Midbrain (tissue), 1 donor: Measurements from ENCODE around the gene VAV1.
"Not testable (repeated sequence)": the region's sequence is repeated elsewhere in the genome, so short reads cannot be mapped to it uniquely, and the experiment has no call there.

Experiments
- DNase-seq: peaks from one replicate; lab custom pipeline; 2025; lab: John Stamatoyannopoulos, UW

The VAV1 gene

GRCh38 chr19:6818246-6818645, 45.7 kb downstream of the VAV1 start:
- no peak for DNase-seq

DNA sequence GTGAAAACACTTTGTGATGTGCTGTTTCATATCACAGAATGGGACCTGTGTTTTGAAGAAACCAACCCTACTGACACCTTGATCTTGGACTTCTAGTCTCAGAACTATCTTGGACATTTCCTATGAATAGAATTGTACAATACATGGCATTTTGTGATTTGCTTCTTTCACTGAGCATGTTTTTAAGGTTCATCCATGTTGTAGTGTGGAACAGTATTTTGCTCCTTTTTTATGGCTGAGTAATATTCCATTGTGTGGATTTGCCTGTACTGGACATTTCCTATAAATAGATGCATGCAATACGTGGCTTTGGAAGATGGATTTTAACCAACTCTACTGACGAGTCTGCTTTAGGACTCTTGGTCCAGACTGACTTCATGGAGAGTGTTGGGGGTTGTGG, 46.8 kb downstream of the VAV1 start:
- DNase-seq, result no peak

DNA sequence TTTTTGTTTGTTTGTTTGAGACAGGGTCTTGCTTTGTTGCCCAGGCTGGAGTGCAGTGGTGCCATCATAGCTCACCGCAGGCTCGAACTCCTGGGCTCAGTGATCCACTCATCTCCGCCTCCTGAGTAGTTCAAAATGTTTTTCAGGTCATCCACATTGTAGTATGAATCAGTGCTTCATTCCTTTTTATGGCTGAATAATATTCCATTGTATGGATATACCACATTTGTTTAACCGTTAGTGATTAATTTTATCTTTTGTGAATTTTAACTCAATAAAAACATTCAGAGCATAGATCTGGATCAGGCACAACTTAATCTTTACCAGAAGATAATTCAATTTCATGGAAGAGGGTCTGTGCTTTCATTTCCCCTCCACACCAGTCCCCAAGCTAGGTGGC, 47.7 kb downstream of the VAV1 start:
- DNase-seq, result no peak

- DNase-seq, result no peak
Measured at GRCh38 chr19:6821639-6822310, 49.3 kb downstream of the VAV1 start.

DNA sequence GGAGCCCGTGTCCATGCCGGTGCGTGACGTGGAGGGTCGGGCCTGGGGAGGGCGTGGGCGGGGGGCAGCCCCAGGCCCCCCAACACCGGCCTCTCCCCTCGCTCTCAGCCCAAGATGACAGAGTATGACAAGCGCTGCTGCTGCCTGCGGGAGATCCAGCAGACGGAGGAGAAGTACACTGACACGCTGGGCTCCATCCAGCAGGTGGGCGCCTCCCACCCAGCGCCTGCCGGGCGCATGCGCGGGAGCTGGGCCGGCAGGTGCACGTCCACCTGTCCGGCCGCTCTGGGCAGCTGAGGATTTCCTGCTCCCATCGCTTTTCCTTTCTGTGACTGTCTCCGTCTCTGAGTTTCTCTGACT, 49.8 kb downstream of the VAV1 start:
- no peak for DNase-seq

- DNase-seq, result no peak
Measured at GRCh38 chr19:6825076-6825774, 52.7 kb downstream of the VAV1 start.

GRCh38 chr19:6826281-6826920, 53.9 kb downstream of the VAV1 start:
- DNase-seq, result no peak

DNA sequence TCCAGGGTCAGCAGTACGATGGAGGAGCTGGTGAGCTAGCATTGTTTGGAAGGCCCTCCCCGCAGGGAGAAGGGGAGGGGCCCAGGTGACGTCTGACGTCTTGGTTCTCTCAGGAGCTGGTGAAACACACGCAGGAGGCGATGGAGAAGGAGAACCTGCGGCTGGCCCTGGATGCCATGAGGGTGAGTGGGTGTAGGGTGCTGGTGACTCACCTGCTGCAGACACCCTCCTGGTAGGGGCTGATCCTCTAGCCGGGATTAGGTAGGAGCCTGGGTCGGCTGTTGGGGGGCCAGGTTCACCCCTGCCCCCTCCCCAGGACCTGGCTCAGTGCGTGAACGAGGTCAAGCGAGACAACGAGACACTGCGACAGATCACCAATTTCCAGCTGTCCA, 55.8 kb downstream of the VAV1 start:
- DNase-seq, result no peak

- no peak for DNase-seq
Measured at GRCh38 chr19:6828698-6829633, 56.5 kb downstream of the VAV1 start.

- not testable (repeated sequence) for DNase-seq
Measured at GRCh38 chr19:6829829-6830228, 57.3 kb downstream of the VAV1 start.

DNA sequence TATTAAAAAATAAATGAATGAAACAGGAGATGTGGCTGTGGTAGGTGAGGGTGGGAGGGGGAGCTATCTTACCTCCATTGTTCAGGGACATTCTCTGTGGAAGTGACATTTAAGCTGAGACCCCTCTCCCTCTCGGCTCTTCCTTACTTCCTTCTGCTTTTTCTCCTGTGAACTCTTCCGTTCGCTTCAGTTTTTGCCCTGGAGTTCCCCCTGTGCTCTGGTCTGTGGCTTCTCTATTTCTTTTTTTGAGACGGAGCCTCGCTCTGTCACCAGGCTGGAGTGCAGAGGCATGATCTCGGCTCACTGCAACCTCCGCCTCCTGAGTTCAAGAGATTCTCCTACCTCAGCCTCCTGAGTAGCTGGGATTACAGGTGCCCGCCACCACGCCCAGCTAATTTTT, 58.6 kb downstream of the VAV1 start:
- peak; percentile 25 for DNase-seq

- DNase-seq, result no peak
Measured at GRCh38 chr19:6832412-6832811, 59.9 kb downstream of the VAV1 start.

- no peak for DNase-seq
Measured at GRCh38 chr19:6833166-6833790, 60.8 kb downstream of the VAV1 start.

GRCh38 chr19:6834433-6834832, 61.9 kb downstream of the VAV1 start:
- no peak for DNase-seq

DNA sequence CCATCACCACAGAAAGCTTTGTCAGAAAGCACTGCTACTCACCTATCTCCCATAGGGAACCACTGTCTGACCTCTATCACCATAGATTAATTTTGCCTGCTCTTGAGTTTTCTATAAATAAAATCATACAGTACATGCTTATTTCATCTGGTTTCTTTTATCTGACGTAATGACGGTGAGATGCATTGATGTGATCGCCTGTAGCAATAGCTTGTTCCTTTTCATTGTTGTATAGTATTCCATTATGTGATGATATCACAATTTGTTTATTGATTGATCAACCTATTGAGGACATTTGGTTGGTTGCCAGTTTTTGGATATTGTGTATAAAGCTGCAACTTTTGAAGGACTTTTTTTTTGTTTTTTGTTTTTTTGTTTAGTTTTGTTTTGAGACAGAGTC, 63.0 kb downstream of the VAV1 start:
- DNase-seq, result no peak

- no peak for DNase-seq
Measured at GRCh38 chr19:6837525-6837924, 65.0 kb downstream of the VAV1 start.

- no peak for DNase-seq
Measured at GRCh38 chr19:6838062-6838655, 65.7 kb downstream of the VAV1 start.

- no peak for DNase-seq
Measured at GRCh38 chr19:6842871-6843607, 70.5 kb downstream of the VAV1 start.

DNA sequence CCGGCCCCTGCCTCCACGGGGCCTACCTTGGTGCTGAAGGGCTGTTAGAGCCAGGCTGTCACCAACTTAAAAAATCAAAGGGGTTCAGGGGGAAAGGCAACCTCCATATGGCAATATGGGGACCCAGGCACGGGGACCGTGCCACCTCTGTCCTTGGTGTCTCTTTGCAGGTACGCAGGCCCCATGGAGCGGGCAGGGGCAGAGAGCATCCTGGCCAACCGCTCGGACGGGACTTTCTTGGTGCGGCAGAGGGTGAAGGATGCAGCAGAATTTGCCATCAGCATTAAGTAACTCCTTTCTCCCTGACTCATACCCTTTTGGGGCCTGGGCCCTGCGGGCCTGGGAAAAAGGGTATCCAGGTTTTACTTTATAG, 75.3 kb downstream of the VAV1 start:
- DNase-seq, result no peak

DNA sequence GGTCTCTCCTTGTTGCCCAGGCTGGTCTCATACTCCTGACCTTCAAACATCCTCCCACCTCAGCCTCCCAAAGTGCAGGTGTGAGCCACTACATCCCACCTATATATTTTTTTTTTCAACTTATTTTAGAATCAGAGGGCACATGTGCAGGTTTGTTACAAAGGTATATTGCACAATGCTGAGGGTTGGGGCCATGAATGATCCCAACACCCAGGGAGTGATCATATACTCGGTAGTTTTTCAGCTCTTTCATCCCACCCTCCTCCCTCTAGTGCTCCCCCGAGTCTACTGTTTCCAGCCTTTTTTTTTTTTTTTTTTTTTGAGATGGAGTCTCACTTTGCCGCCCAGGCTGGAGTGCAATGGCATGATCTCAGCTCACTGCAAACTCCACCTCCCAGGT, 76.5 kb downstream of the VAV1 start:
- no peak for DNase-seq

GRCh38 chr19:6849876-6850275, 77.4 kb downstream of the VAV1 start:
- DNase-seq, result no peak
